Mesenchymal stem cell (in vitro differentiated cells and primary cell): ENCODE data around the gene RXFP1. TPM values are rescaled to one million over a fixed set of nuclear protein-coding genes. Genes with fewer than 3 reads are reported as not detected.

Source experiments
- DNase-seq: peaks from one replicate; pipeline ENCODE4 v3.0.0-alpha.2; 2013
- H2AFZ ChIP-seq: one replicate; pipeline ENCODE4 v1.6.1; 2013; ENCODE audit warnings: low read depth, mild to moderate bottlenecking, control low read depth, inconsistent platforms, low read length, moderate library complexity
- H2AK5ac ChIP-seq: 2 replicates; pipeline ENCODE4 v1.6.1; 2013; ENCODE audit warnings: low read length, moderate library complexity, mild to moderate bottlenecking, inconsistent platforms; ENCODE audit not compliant: severe bottlenecking
- H2BK120ac ChIP-seq: one replicate; pipeline ENCODE4 v1.6.1; 2013; ENCODE audit warnings: low read depth, mild to moderate bottlenecking, inconsistent platforms, low read length, moderate library complexity
- H2BK12ac ChIP-seq, 2 experiments: one replicate each; pipeline ENCODE4 v1.6.1; 2013; ENCODE audit warnings: inconsistent platforms in 2 of 2, low read length in 2 of 2, mild to moderate bottlenecking in 2 of 2, moderate library complexity in 2 of 2, control low read depth in 1 of 2
- H2BK15ac ChIP-seq: one replicate; pipeline ENCODE4 v1.6.1; 2013; ENCODE audit warnings: mild to moderate bottlenecking, low read depth, inconsistent platforms; ENCODE audit not compliant: poor library complexity, severe bottlenecking
- H2BK5ac ChIP-seq: 2 replicates; pipeline ENCODE4 v1.6.1; 2013; ENCODE audit warnings: low read depth, mild to moderate bottlenecking, low read length, control low read depth, inconsistent platforms; ENCODE audit not compliant: poor library complexity, severe bottlenecking
- H3K14ac ChIP-seq, 2 experiments: one replicate each; pipeline ENCODE4 v1.6.1; 2013; ENCODE audit warnings: inconsistent platforms in 2 of 2, low read length in 2 of 2, control low read depth in 1 of 2, mild to moderate bottlenecking in 1 of 2, moderate library complexity in 1 of 2
- H3K18ac ChIP-seq, 2 experiments: one replicate each; pipeline ENCODE4 v1.6.1; 2013; ENCODE audit warnings: inconsistent platforms in 2 of 2, low read length in 2 of 2, control low read depth in 1 of 2, low read depth in 1 of 2, mild to moderate bottlenecking in 1 of 2
- H3K23ac ChIP-seq, 2 experiments: one replicate each; pipeline ENCODE4 v1.6.1; 2013; ENCODE audit warnings: inconsistent platforms in 2 of 2, low read length in 2 of 2, mild to moderate bottlenecking in 2 of 2, moderate library complexity in 2 of 2, control low read depth in 1 of 2
- H3K27ac ChIP-seq: 2 replicates; pipeline ENCODE4 v1.5.1; 2013; ENCODE audit warnings: mild to moderate bottlenecking, moderate library complexity, low read length, control low read depth, inconsistent platforms; ENCODE audit not compliant: poor library complexity, severe bottlenecking
- H3K27me3 ChIP-seq, 2 experiments: 2 replicates each; pipeline versions ENCODE4 v1.6.1 to v1.7.0; 2013; ENCODE audit warnings: low read length in 2 of 2, mild to moderate bottlenecking in 2 of 2, moderate library complexity in 2 of 2, control low read depth in 1 of 2, inconsistent platforms in 1 of 2; ENCODE audit not compliant: control insufficient read depth in 1 of 2, insufficient read depth in 1 of 2
- H3K36me3 ChIP-seq, 2 experiments: 2 replicates each; pipeline versions ENCODE4 v1.6.1 to v1.7.0; 2013; ENCODE audit warnings: low read length in 2 of 2, control low read depth in 1 of 2, inconsistent platforms in 1 of 2, low read depth in 1 of 2, mild to moderate bottlenecking in 1 of 2; ENCODE audit not compliant: insufficient read depth in 2 of 2, control insufficient read depth in 1 of 2
- H3K4ac ChIP-seq, 2 experiments: one replicate each; pipeline ENCODE4 v1.6.1; 2013; ENCODE audit warnings: inconsistent platforms in 2 of 2, low read length in 2 of 2, mild to moderate bottlenecking in 2 of 2, moderate library complexity in 2 of 2, control low read depth in 1 of 2, low read depth in 1 of 2
- H3K4me1 ChIP-seq: 2 replicates; pipeline ENCODE4 v1.6.1; 2013; ENCODE audit warnings: low read depth, low read length, control low read depth; ENCODE audit not compliant: control insufficient read depth, insufficient read depth
- H3K4me2 ChIP-seq: 2 replicates; pipeline ENCODE4 v1.6.1; 2013; ENCODE audit warnings: low read length, mild to moderate bottlenecking, inconsistent platforms; ENCODE audit not compliant: poor library complexity, severe bottlenecking
- H3K4me3 ChIP-seq, 2 experiments: 2 replicates each; pipeline versions ENCODE4 v1.5.1 to v1.7.0; 2013; ENCODE audit warnings: low read length in 2 of 2, mild to moderate bottlenecking in 2 of 2, control low read depth in 1 of 2, low read depth in 1 of 2; ENCODE audit not compliant: insufficient read depth in 1 of 2
- H3K79me1 ChIP-seq: replicated peaks from 2 replicates; pipeline ENCODE4 v1.6.1; 2013; ENCODE audit warnings: mild to moderate bottlenecking, control low read depth, low read length, inconsistent platforms; ENCODE audit not compliant: poor library complexity, severe bottlenecking
- H3K9ac ChIP-seq: 2 replicates; pipeline ENCODE4 v1.7.0; 2013; ENCODE audit warnings: mild to moderate bottlenecking, low read length, moderate library complexity
- H3K9me3 ChIP-seq: 2 replicates; pipeline ENCODE4 v1.7.0; 2013; ENCODE audit warnings: mild to moderate bottlenecking, low read length; ENCODE audit not compliant: control insufficient read depth
- H4K8ac ChIP-seq: one replicate; pipeline ENCODE4 v1.6.1; 2013; ENCODE audit warnings: inconsistent platforms, mild to moderate bottlenecking, low read length, moderate library complexity
- H4K91ac ChIP-seq: one replicate; pipeline ENCODE4 v1.6.1; 2013; ENCODE audit warnings: mild to moderate bottlenecking, low read length, inconsistent platforms
- WGBS: methylation state at CpG from one replicate; pipeline ENCODE4 v1.1.7; 2013; ENCODE audit warnings: mixed read lengths; 5-methylcytosine and 5-hydroxymethylcytosine counted together
- polyA plus RNA-seq, 2 experiments: library from polyadenylated mRNA; stranded (reverse); fragments of 200-250 nt; gene quantifications; one replicate each; pipeline ENCODE4 v1.2.3, GENCODE V29; 2013

The RXFP1 gene
- not detected for polyA plus RNA-seq (2013, experiment 1 of 2)
- polyA plus RNA-seq (2013, experiment 2 of 2) = not detected

- Histone ChIP-seq H3K4me1 (no peaks in the 10 kb centered on the region), H3K27ac (no peak within 1 kb of the TSS), H3K9me3 (no peaks in the 10 kb centered on the region), H3K27me3 (no peaks in the 10 kb centered on the region), H2BK15ac (no peak within 1 kb of the TSS), H2BK12ac (no peak within 1 kb of the TSS), H2BK5ac (no peak within 1 kb of the TSS), H3K14ac (no peak within 1 kb of the TSS), H4K8ac (no peak within 1 kb of the TSS), H3K4ac (no peak within 1 kb of the TSS), H3K36me3 (no peaks in the 10 kb centered on the region), H3K18ac (no peak within 1 kb of the TSS), H4K91ac (no peak within 1 kb of the TSS), H3K79me1 (no peaks in the 10 kb centered on the region), H3K4me2 (no peak within 1 kb of the TSS), H2BK120ac (no peak within 1 kb of the TSS), H3K4me3 (peak within 1 kb of the TSS in 1 of 2 experiments; percentile 68), H2AK5ac (no peak within 1 kb of the TSS), H3K23ac (no peak within 1 kb of the TSS), H2AFZ (no peak within 1 kb of the TSS), H3K9ac (peak within 1 kb of the TSS; percentile 69)
- WGBS = 84% methylated on average over 10 of the region's 11 CpGs
- DNase-seq = no peak
Observed at GRCh38 chr4:158521484-158522088, at the start of gene RXFP1. Gene RXFP1, plus strand, starts transcription at chr4:158521882. Its CDS starts 95 bp downstream, at chr4:158521977.

- Histone ChIP-seq H2BK120ac (no peak overlapping the region), H3K9ac (no peak overlapping the region), H3K9me3 (no peaks in the 10 kb centered on the region), H3K23ac (no peak overlapping the region), H4K8ac (no peak overlapping the region), H3K14ac (no peak overlapping the region), H3K4me2 (no peak overlapping the region), H3K79me1 (no peaks in the 10 kb centered on the region), H4K91ac (no peak overlapping the region), H3K4me3 (no peak overlapping the region), H2BK15ac (no peak overlapping the region), H2AFZ (no peak overlapping the region), H2BK12ac (no peak overlapping the region), H3K4ac (no peak overlapping the region), H3K27ac (no peak overlapping the region), H3K27me3 (no peaks in the 10 kb centered on the region), H3K36me3 (no peaks in the 10 kb centered on the region), H3K4me1 (no peaks in the 10 kb centered on the region), H2BK5ac (no peak overlapping the region), H3K18ac (no peak overlapping the region), H2AK5ac (no peak overlapping the region)
- no peak for DNase-seq
Observed at GRCh38 chr4:158481811-158482210, 39.9 kb upstream of the RXFP1 start.

- Histone ChIP-seq H3K9me3 (no peaks in the 10 kb centered on the region), H2BK15ac (no peak overlapping the region), H3K23ac (no peak overlapping the region), H3K27me3 (no peaks in the 10 kb centered on the region), H3K4ac (no peak overlapping the region), H3K79me1 (no peaks in the 10 kb centered on the region), H3K27ac (no peak overlapping the region), H4K91ac (no peak overlapping the region), H4K8ac (no peak overlapping the region), H3K9ac (peak overlapping the region; percentile 44), H2BK120ac (no peak overlapping the region), H3K36me3 (no peaks in the 10 kb centered on the region), H2AFZ (no peak overlapping the region), H2AK5ac (no peak overlapping the region), H2BK5ac (no peak overlapping the region), H3K18ac (no peak overlapping the region), H3K4me1 (no peaks in the 10 kb centered on the region), H3K4me3 (no peak overlapping the region), H3K4me2 (no peak overlapping the region), H3K14ac (no peak overlapping the region), H2BK12ac (no peak overlapping the region)
- no peak for DNase-seq
- WGBS = 63% methylated on average over 4 of the region's 4 CpGs
Observed at GRCh38 chr4:158484173-158484885, 37.4 kb upstream of the RXFP1 start.

GRCh38 chr4:158490629-158491028, 31.1 kb upstream of the RXFP1 start:
- no peak overlapping the region for H4K91ac ChIP-seq
- no peak overlapping the region for H3K18ac ChIP-seq
- H3K27me3 ChIP-seq = no peaks in the 10 kb centered on the region

More at GRCh38 chr4:158490629-158491028, 31.1 kb upstream of the RXFP1 start:
- Histone ChIP-seq H3K23ac (no peak overlapping the region), H2BK12ac (no peak overlapping the region), H2BK120ac (no peak overlapping the region), H3K4me2 (no peak overlapping the region), H3K9me3 (no peaks in the 10 kb centered on the region), H2AFZ (no peak overlapping the region), H3K4me3 (no peak overlapping the region), H3K79me1 (no peaks in the 10 kb centered on the region), H2AK5ac (no peak overlapping the region), H3K36me3 (no peaks in the 10 kb centered on the region), H4K8ac (no peak overlapping the region), H2BK15ac (no peak overlapping the region), H3K4ac (no peak overlapping the region), H2BK5ac (no peak overlapping the region), H3K4me1 (no peaks in the 10 kb centered on the region), H3K9ac (no peak overlapping the region), H3K14ac (no peak overlapping the region), H3K27ac (no peak overlapping the region)
- DNase-seq = no peak
